ENCODE measurements around the gene PFKFB4.
"Not testable (repeated sequence)": the region's sequence is repeated elsewhere in the genome, so short reads cannot be mapped to it uniquely, and the experiment has no call there.

The PFKFB4 gene

DNA sequence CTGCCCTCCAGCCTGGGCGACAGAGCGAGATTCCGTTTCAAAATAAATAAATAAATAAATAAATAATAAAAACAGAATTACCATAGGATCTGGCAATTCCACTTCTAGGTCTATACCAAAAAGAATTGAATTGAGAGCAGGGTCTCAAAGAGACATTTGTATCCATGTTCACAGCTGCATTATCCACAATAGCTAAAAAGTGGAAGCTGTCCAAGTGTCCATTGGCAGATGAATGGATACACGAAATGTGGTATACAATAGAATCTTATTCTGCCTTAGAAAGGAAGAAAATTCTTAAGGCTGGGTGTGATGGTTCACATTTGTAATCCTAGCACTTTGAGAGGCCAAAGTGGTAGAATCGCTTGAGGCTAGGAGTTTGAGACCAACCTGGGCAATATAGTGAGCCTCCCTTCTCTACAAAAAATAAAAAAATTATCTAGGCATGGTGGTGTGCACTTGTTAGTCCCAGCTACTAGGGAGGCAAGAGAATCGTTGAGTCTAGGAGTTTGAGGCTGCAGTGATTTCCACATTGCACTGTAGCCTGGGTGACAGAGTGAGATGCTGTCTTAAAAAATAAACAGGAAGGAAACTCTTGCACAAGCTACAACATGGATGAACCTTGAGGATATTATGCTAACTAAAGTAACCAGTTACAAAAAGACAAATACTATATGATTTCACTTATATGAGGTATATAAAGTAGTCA is 24.2 kb downstream of the PFKFB4 start:
- DNase-seq (ENCODE audit: low read depth), result no peak

DNA sequence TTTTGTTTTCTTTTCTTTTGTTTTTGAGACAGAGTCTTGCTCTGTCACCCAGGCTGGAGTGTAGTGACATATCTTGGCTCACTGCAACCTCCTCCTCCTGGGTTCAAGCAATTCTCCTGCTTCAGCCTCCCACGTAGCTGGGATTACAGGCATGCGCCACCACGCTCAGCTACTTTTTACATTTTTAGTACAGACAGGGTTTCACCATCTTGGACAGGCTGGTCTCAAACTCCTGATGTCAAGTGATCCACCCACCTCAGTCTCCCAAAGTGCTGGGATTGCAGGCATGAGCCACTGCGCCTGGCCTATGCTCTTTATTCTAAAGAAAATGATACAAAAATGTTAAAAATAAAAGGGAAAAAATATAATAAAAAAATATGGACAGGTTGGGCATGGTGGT is 25.9 kb downstream of the PFKFB4 start:
- DNase-seq (ENCODE audit: low read depth); H3K4me3 ChIP-seq (ENCODE audit: low read depth, low read length): not testable (repeated sequence)

More for the DNA sequence above, 24.2 kb downstream of the PFKFB4 start:
- TF ChIP-seq, protein P1, sequence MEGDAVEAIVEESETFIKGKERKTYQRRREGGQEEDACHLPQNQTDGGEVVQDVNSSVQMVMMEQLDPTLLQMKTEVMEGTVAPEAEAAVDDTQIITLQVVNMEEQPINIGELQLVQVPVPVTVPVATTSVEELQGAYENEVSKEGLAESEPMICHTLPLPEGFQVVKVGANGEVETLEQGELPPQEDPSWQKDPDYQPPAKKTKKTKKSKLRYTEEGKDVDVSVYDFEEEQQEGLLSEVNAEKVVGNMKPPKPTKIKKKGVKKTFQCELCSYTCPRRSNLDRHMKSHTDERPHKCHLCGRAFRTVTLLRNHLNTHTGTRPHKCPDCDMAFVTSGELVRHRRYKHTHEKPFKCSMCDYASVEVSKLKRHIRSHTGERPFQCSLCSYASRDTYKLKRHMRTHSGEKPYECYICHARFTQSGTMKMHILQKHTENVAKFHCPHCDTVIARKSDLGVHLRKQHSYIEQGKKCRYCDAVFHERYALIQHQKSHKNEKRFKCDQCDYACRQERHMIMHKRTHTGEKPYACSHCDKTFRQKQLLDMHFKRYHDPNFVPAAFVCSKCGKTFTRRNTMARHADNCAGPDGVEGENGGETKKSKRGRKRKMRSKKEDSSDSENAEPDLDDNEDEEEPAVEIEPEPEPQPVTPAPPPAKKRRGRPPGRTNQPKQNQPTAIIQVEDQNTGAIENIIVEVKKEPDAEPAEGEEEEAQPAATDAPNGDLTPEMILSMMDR (IDR thresholded peaks at IDR 0.05; ENCODE audit: low read depth, low read length), result no peak
- no peak overlapping the region for H3K4me3 ChIP-seq (ENCODE audit: low read depth, low read length)

DNA sequence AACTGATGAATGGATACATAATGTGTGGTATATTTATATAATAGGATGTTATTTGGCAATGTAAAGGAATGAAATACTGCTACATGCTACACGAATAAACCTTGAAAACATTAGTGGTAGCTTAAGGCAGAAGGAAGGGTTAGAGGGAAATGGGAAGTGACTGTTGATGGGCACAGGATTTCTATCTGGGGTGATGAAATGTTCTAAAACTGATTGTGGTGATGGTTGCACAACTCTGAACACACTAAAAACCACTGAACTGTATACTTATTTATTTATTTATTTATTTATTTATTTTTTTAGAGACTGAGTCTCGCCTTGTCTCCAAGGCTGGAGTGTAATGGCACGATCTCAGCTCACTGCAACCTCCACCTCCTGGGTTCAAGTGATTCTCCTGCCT is 27.8 kb downstream of the PFKFB4 start:
- DNase-seq (ENCODE audit: low read depth), result peak; percentile 87
- peak overlapping the region; percentile 9 for H3K4me3 ChIP-seq (ENCODE audit: low read depth, low read length)
- TF ChIP-seq, protein P1 (IDR thresholded peaks at IDR 0.05; ENCODE audit: low read depth, low read length), result no peak
- TF ChIP-seq POLR2A (IDR thresholded peaks at IDR 0.05; ENCODE audit: extremely low read depth, insufficient read length) (no peak), MAX (IDR thresholded peaks at IDR 0.05; ENCODE audit: low read depth, low read length) (no peak), MYC (IDR thresholded peaks at IDR 0.05; ENCODE audit: low read depth, low read length) (no peak)

DNA sequence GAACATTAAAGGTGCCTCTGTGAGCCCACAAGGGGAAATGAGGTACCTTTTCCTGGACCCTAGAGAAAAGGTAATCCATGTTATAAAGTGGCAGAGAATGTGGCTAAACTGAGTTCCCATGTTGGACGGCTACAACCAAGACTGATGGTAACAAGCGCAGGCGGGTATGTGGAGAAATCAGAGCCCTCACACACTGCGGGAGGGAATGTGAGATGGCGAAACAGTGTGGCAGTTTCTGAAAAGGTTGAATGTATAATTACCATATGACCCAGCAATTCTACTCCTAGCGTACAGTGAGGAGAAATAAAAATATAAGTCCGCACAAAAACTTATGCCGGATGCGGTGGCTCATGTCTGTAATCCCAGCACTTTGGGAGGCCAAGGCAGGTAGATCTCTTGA is 28.6 kb downstream of the PFKFB4 start:
- no peak for TF ChIP-seq MYC (IDR thresholded peaks at IDR 0.05; ENCODE audit: low read depth, low read length)
- no peak for TF ChIP-seq POLR2A (IDR thresholded peaks at IDR 0.05; ENCODE audit: extremely low read depth, insufficient read length)
- TF ChIP-seq MAX (IDR thresholded peaks at IDR 0.05; ENCODE audit: low read depth, low read length), result no peak
- no peak overlapping the region for H3K4me3 ChIP-seq (ENCODE audit: low read depth, low read length)
- peak; percentile 69 for DNase-seq (ENCODE audit: low read depth)

DNA sequence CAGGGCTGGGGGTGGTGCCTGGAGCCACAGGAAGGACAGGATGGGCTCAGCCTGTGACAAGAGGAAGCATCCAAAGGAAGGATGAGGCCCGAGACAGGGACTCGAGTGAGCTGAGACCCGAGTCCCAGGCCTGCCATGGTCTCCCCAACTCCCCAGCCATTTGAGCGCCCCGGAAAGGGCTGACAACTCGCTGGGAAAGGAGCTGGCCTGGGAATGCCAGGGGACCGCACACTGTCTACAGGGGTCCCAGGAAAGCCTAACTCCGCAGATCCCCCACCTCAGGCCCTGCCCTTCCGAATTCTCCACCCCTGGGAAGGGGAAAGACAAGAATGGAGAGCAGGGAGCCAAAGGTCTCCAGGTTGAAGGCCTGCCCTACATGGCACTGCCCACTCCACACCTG is 31.6 kb downstream of the PFKFB4 start:
- no peak for DNase-seq (ENCODE audit: low read depth)
- H3K4me3 ChIP-seq (ENCODE audit: low read depth, low read length), result no peak overlapping the region
- TF ChIP-seq MYC (IDR thresholded peaks at IDR 0.05; ENCODE audit: low read depth, low read length), result no peak
- TF ChIP-seq, protein P1 (IDR thresholded peaks at IDR 0.05; ENCODE audit: low read depth, low read length), result no peak
- TF ChIP-seq MAX (IDR thresholded peaks at IDR 0.05; ENCODE audit: low read depth, low read length), result no peak
- no peak for TF ChIP-seq POLR2A (IDR thresholded peaks at IDR 0.05; ENCODE audit: extremely low read depth, insufficient read length)

DNA sequence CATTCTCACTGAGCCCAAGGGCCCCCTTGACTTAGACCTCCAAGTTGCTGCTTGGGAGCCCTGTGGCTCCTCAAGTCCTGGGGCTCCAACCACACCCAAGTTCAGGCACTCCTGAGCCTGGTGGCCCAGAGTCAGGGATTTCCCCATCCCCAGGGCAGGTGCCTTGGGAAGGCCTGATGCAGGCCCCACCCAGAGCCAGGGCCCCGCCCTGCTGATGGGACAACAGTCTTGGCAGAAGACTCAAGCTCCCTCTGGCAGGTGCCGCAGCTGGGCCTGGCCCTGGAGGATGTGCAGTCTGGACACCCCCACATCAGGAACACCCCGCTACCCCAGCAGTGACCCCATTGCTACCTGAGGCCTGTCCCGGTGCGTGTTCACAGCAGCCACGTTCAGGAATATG is 35.0 kb downstream of the PFKFB4 start:
- no peak for DNase-seq (ENCODE audit: low read depth)
- no peak overlapping the region for H3K4me3 ChIP-seq (ENCODE audit: low read depth, low read length)
- TF ChIP-seq, protein P1 (IDR thresholded peaks at IDR 0.05; ENCODE audit: low read depth, low read length), result no peak
- TF ChIP-seq POLR2A (IDR thresholded peaks at IDR 0.05; ENCODE audit: extremely low read depth, insufficient read length), result no peak
- TF ChIP-seq MAX (IDR thresholded peaks at IDR 0.05; ENCODE audit: low read depth, low read length), result no peak
- TF ChIP-seq MYC (IDR thresholded peaks at IDR 0.05; ENCODE audit: low read depth, low read length), result no peak

DNA sequence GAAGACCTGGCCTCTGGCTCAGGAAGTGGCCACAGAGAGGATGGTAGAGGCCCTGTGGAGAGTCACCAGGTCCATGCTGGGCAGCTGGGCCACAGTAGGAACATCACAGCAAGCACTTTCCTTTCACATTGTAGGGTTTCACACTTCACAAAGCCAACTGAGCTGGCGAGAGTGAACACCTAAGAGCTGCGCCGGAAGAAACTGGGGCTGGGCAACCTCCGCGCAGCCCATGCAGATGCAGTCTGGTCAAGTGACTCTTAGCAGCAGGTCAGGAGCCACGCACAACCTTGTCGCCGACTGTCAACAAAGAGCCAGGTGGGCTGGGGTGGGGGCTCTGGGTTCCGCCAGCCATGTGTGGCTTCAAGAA is 37.3 kb downstream of the PFKFB4 start:
- TF ChIP-seq, protein P1 (IDR thresholded peaks at IDR 0.05; ENCODE audit: low read depth, low read length), result no peak
- TF ChIP-seq MAX (IDR thresholded peaks at IDR 0.05; ENCODE audit: low read depth, low read length) (no peak), MYC (IDR thresholded peaks at IDR 0.05; ENCODE audit: low read depth, low read length) (no peak), POLR2A (IDR thresholded peaks at IDR 0.05; ENCODE audit: extremely low read depth, insufficient read length) (no peak)

More for the DNA sequence above, 37.3 kb downstream of the PFKFB4 start:
- no peak overlapping the region for H3K4me3 ChIP-seq (ENCODE audit: low read depth, low read length)
- no peak for DNase-seq (ENCODE audit: low read depth)
